ENCODE data around the gene STH.

DNA sequence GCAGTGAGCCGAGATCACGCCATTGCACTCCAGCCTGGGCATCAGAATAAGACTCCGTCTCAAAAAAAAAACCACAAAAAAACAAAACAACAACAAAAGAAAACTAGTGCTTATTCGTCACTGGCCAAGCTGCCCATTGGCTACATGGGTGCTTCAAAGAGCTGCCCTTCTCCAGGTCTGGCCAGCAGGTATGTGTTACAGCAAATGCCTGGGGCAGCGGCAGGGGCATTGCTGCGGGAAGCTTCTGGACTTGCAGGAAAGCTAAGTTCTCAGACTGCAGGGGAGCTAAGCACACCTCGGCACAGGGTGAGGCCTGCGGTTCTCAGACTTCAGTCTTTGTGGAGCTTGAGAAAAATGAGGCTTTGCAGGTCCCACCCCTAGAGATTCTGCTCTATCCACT is 4.1 kb upstream of the STH start:
- TF ChIP-seq, protein P1, sequence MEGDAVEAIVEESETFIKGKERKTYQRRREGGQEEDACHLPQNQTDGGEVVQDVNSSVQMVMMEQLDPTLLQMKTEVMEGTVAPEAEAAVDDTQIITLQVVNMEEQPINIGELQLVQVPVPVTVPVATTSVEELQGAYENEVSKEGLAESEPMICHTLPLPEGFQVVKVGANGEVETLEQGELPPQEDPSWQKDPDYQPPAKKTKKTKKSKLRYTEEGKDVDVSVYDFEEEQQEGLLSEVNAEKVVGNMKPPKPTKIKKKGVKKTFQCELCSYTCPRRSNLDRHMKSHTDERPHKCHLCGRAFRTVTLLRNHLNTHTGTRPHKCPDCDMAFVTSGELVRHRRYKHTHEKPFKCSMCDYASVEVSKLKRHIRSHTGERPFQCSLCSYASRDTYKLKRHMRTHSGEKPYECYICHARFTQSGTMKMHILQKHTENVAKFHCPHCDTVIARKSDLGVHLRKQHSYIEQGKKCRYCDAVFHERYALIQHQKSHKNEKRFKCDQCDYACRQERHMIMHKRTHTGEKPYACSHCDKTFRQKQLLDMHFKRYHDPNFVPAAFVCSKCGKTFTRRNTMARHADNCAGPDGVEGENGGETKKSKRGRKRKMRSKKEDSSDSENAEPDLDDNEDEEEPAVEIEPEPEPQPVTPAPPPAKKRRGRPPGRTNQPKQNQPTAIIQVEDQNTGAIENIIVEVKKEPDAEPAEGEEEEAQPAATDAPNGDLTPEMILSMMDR (IDR thresholded peaks at IDR 0.05; ENCODE audit: low read depth, low read length, poor library complexity, severe bottlenecking): no peak
- no peak for TF ChIP-seq EZH2phosphoT487 (IDR thresholded peaks at IDR 0.05; ENCODE audit: borderline replicate concordance, low read length)
